Measurements from ENCODE around the gene IRF7. TPM values are rescaled to one million over a fixed set of nuclear protein-coding genes. Genes with fewer than 3 reads are reported as not detected.
A peak's percentile ranks its signal among the peaks of the same experiment; 100 is the strongest.

IRF7 gene
- total RNA-seq, 5 donors from 2014 or later (not counting 1 experiment from before 2014, with no cell fraction given): 58.9 to 128 (median 73.7) TPM

- DNase-seq: no peak
- over 99% methylated on average over 19 of the region's 22 CpGs for WGBS (ENCODE audit: insufficient coverage)
- H3K9me3 ChIP-seq: no peaks in the 10 kb centered on the region
- peaks cover 19 to 27% (median 23%) of the 10 kb centered on the region in 3 donors for H3K4me1 Mint-ChIP-seq
- H3K27ac Mint-ChIP-seq: no peak overlapping the region
- H3K9me3 Mint-ChIP-seq: no peaks in the 10 kb centered on the region
- H3K27me3 ChIP-seq (replicated peaks in 1 of 2; ENCODE audit: control insufficient read depth in 2 of 2, extremely low read depth in 1 of 2, insufficient read depth in 2 of 2, low read length in 1 of 2): no peaks in the 10 kb centered on the region
- ChIA-PET CTCF (no interaction called here), POLR2A (no interaction called here)
- H3K27me3 Mint-ChIP-seq: no peaks in the 10 kb centered on the region
- ATAC-seq (replicated peaks in 1 of 4): no peak
- H3K4me1 ChIP-seq (ENCODE audit: control insufficient read depth in 1 of 2, extremely low read depth in 1 of 2, insufficient read depth in 2 of 2, low read length in 2 of 2): peaks cover 3 to 25% of the 10 kb centered on the region in 2 experiments
- peaks cover 31% of the 10 kb centered on the region for H3K36me3 Mint-ChIP-seq
- no peak overlapping the region for H3K27ac ChIP-seq (ENCODE audit: low read length)
- no peak overlapping the region for H3K4me3 Mint-ChIP-seq
- no peak overlapping the region for H3K4me3 ChIP-seq (ENCODE audit: control insufficient read depth in 1 of 2, extremely low read depth in 1 of 2, low read length in 1 of 2)
- peaks cover 30 to 75% of the 10 kb centered on the region in 2 donors for H3K36me3 ChIP-seq (ENCODE audit: control insufficient read depth in 2 of 2, extremely low read depth in 1 of 2, insufficient read depth in 1 of 2, low read length in 1 of 2)
These were observed 23.2 kb downstream of the IRF7 start for GRCh38 chr11:592501-592900.

GRCh38 chr11:590997-591396 lies 24.8 kb downstream of the IRF7 start:
- H3K27ac Mint-ChIP-seq: peak overlapping the region in 1 of 2 donors; percentile 28
- WGBS (ENCODE audit: insufficient coverage): 82% methylated on average over 9 of the region's 11 CpGs
- H3K36me3 Mint-ChIP-seq: peaks cover 32% of the 10 kb centered on the region

GRCh38 chr11:589798-590197 lies 26.0 kb downstream of the IRF7 start:
- no peaks in the 10 kb centered on the region for H3K9me3 Mint-ChIP-seq
- no peak overlapping the region for H3K4me3 Mint-ChIP-seq
- no peaks in the 10 kb centered on the region for H3K27me3 Mint-ChIP-seq
- H3K27ac ChIP-seq (ENCODE audit: low read length): no peak overlapping the region
- WGBS (ENCODE audit: insufficient coverage): 94% methylated on average over 26 of the region's 26 CpGs
- ChIA-PET POLR2A (no interaction called here), CTCF (interaction anchor here in 1 of 2 donors (2.3 kb wide), 1 partner anchor 35 kb away, joined by 9 read pairs; no protein-coding TSS in a partner anchor)
- peaks cover 5 to 32% of the 10 kb centered on the region in 2 experiments for H3K4me1 ChIP-seq (ENCODE audit: control insufficient read depth in 1 of 2, extremely low read depth in 1 of 2, insufficient read depth in 2 of 2, low read length in 2 of 2)
- peaks cover 22 to 73% of the 10 kb centered on the region in 2 donors for H3K36me3 ChIP-seq (ENCODE audit: control insufficient read depth in 2 of 2, extremely low read depth in 1 of 2, insufficient read depth in 1 of 2, low read length in 1 of 2)
- ATAC-seq (replicated peaks in 1 of 4) (no peak), DNase-seq (no peak)
- peak overlapping the region in 1 of 2 donors; percentile 55 for H3K27ac Mint-ChIP-seq
- no peak overlapping the region for H3K4me3 ChIP-seq (ENCODE audit: control insufficient read depth in 1 of 2, extremely low read depth in 1 of 2, low read length in 1 of 2)
- no peaks in the 10 kb centered on the region for H3K27me3 ChIP-seq (replicated peaks in 1 of 2; ENCODE audit: control insufficient read depth in 2 of 2, extremely low read depth in 1 of 2, insufficient read depth in 2 of 2, low read length in 1 of 2)
- H3K36me3 Mint-ChIP-seq: peaks cover 32% of the 10 kb centered on the region
- no peaks in the 10 kb centered on the region for H3K9me3 ChIP-seq
- peaks cover 28 to 34% (median 30%) of the 10 kb centered on the region in 3 donors for H3K4me1 Mint-ChIP-seq

More at GRCh38 chr11:590997-591396, 24.8 kb downstream of the IRF7 start:
- no peaks in the 10 kb centered on the region for H3K27me3 ChIP-seq (replicated peaks in 1 of 2; ENCODE audit: control insufficient read depth in 2 of 2, extremely low read depth in 1 of 2, insufficient read depth in 2 of 2, low read length in 1 of 2)
- no peak overlapping the region for H3K27ac ChIP-seq (ENCODE audit: low read length)
- H3K4me3 ChIP-seq (ENCODE audit: control insufficient read depth in 1 of 2, extremely low read depth in 1 of 2, low read length in 1 of 2): no peak overlapping the region
- ATAC-seq (replicated peaks in 1 of 4) (no peak), DNase-seq (no peak)
- Mint-ChIP-seq H3K9me3 (no peaks in the 10 kb centered on the region), H3K4me1 (peaks cover 31 to 34% (median 33%) of the 10 kb centered on the region in 3 donors), H3K4me3 (no peak overlapping the region), H3K27me3 (no peaks in the 10 kb centered on the region)
- ChIA-PET POLR2A (no interaction called here), CTCF (interaction anchor here in 1 of 2 donors (0.7 kb wide), 1 partner anchor 13 kb away, joined by 3 read pairs; no protein-coding TSS in a partner anchor)
- H3K4me1 ChIP-seq (ENCODE audit: control insufficient read depth in 1 of 2, extremely low read depth in 1 of 2, insufficient read depth in 2 of 2, low read length in 2 of 2): peaks cover 5 to 32% of the 10 kb centered on the region in 2 experiments
- no peaks in the 10 kb centered on the region for H3K9me3 ChIP-seq
- peaks cover 26 to 78% of the 10 kb centered on the region in 2 donors for H3K36me3 ChIP-seq (ENCODE audit: control insufficient read depth in 2 of 2, extremely low read depth in 1 of 2, insufficient read depth in 1 of 2, low read length in 1 of 2)

GRCh38 chr11:587978-588380 lies 27.8 kb downstream of the IRF7 start:
- POLR2A ChIA-PET: interaction anchor here (0.6 kb wide), 2 partner anchors 28 to 173 kb away, joined by 3 to 4 read pairs; partner anchors contain the start of gene IRF7 (in 1 of the 2)
- Mint-ChIP-seq H3K36me3 (peaks cover 31% of the 10 kb centered on the region), H3K4me3 (peak overlapping the region; percentile 69 to 80 (median 77)), H3K4me1 (peaks cover 28 to 34% (median 33%) of the 10 kb centered on the region in 3 donors), H3K27ac (peak overlapping the region; percentile 99), H3K9me3 (no peaks in the 10 kb centered on the region), H3K27me3 (no peaks in the 10 kb centered on the region)
- DNase-seq (peak; percentile 43 to 89 (median 67)), ATAC-seq (replicated peaks in 1 of 4) (peak; percentile 92 to 98 (median 94))
- no peak overlapping the region for H3K4me3 ChIP-seq (ENCODE audit: control insufficient read depth in 1 of 2, extremely low read depth in 1 of 2, low read length in 1 of 2)
- CTCF ChIA-PET: interaction anchor here (0.7 to 2.3 kb wide), 2 partner anchors 33 to 41 kb away, joined by 3 to 9 read pairs; no protein-coding TSS in a partner anchor
- peaks cover 5 to 32% of the 10 kb centered on the region in 2 experiments for H3K4me1 ChIP-seq (ENCODE audit: control insufficient read depth in 1 of 2, extremely low read depth in 1 of 2, insufficient read depth in 2 of 2, low read length in 2 of 2)
- H3K27me3 ChIP-seq (replicated peaks in 1 of 2; ENCODE audit: control insufficient read depth in 2 of 2, extremely low read depth in 1 of 2, insufficient read depth in 2 of 2, low read length in 1 of 2): no peaks in the 10 kb centered on the region
- no peaks in the 10 kb centered on the region for H3K9me3 ChIP-seq
- peak overlapping the region; percentile 68 for H3K27ac ChIP-seq (ENCODE audit: low read length)
- WGBS (ENCODE audit: insufficient coverage): 0% methylated on average over 4 of the region's 6 CpGs
- peaks cover 14 to 70% of the 10 kb centered on the region in 2 donors for H3K36me3 ChIP-seq (ENCODE audit: control insufficient read depth in 2 of 2, extremely low read depth in 1 of 2, insufficient read depth in 1 of 2, low read length in 1 of 2)

GRCh38 chr11:587546-587945 lies 28.2 kb downstream of the IRF7 start:
- ChIA-PET CTCF (interaction anchor here in 1 of 2 donors (2.3 kb wide), 1 partner anchor 33 kb away, joined by 9 read pairs; no protein-coding TSS in a partner anchor), POLR2A (interaction anchor here in 1 of 2 donors (0.6 kb wide), 1 partner anchor 28 kb away, joined by 4 read pairs; the partner anchor contains the start of gene IRF7)
- peaks cover 5 to 32% of the 10 kb centered on the region in 2 experiments for H3K4me1 ChIP-seq (ENCODE audit: control insufficient read depth in 1 of 2, extremely low read depth in 1 of 2, insufficient read depth in 2 of 2, low read length in 2 of 2)
- DNase-seq (no peak), ATAC-seq (replicated peaks in 1 of 4) (peak in 1 of 4 experiments; percentile 4)
- H3K36me3 Mint-ChIP-seq: peaks cover 29% of the 10 kb centered on the region
- H3K4me3 ChIP-seq (ENCODE audit: control insufficient read depth in 1 of 2, extremely low read depth in 1 of 2, low read length in 1 of 2): no peak overlapping the region
- H3K27ac ChIP-seq (ENCODE audit: low read length): peak overlapping the region; percentile 68
- no peaks in the 10 kb centered on the region for H3K9me3 Mint-ChIP-seq
- no peaks in the 10 kb centered on the region for H3K27me3 ChIP-seq (replicated peaks in 1 of 2; ENCODE audit: control insufficient read depth in 2 of 2, extremely low read depth in 1 of 2, insufficient read depth in 2 of 2, low read length in 1 of 2)
- H3K36me3 ChIP-seq (ENCODE audit: control insufficient read depth in 2 of 2, extremely low read depth in 1 of 2, insufficient read depth in 1 of 2, low read length in 1 of 2): peaks cover 14 to 66% of the 10 kb centered on the region in 2 donors
- peak overlapping the region; percentile 69 to 80 (median 77) for H3K4me3 Mint-ChIP-seq
- H3K4me1 Mint-ChIP-seq: peaks cover 28 to 34% (median 33%) of the 10 kb centered on the region in 3 donors
- no peaks in the 10 kb centered on the region for H3K27me3 Mint-ChIP-seq
- peak overlapping the region; percentile 99 for H3K27ac Mint-ChIP-seq
- WGBS (ENCODE audit: insufficient coverage): 83% methylated on average over 4 of the region's 8 CpGs
- H3K9me3 ChIP-seq: no peaks in the 10 kb centered on the region

GRCh38 chr11:586376-587316 lies 29.1 kb downstream of the IRF7 start:
- Histone ChIP-seq H3K36me3 (ENCODE audit: control insufficient read depth in 2 of 2, extremely low read depth in 1 of 2, insufficient read depth in 1 of 2, low read length in 1 of 2) (peaks cover 13 to 66% of the 10 kb centered on the region in 2 donors), H3K4me1 (ENCODE audit: control insufficient read depth in 1 of 2, extremely low read depth in 1 of 2, insufficient read depth in 2 of 2, low read length in 2 of 2) (peaks cover 5 to 35% of the 10 kb centered on the region in 2 experiments), H3K27ac (ENCODE audit: low read length) (peak overlapping the region; percentile 68), H3K4me3 (ENCODE audit: control insufficient read depth in 1 of 2, extremely low read depth in 1 of 2, low read length in 1 of 2) (no peak overlapping the region), H3K27me3 (replicated peaks in 1 of 2; ENCODE audit: control insufficient read depth in 2 of 2, extremely low read depth in 1 of 2, insufficient read depth in 2 of 2, low read length in 1 of 2) (no peaks in the 10 kb centered on the region), H3K9me3 (no peaks in the 10 kb centered on the region)
- no peaks in the 10 kb centered on the region for H3K27me3 Mint-ChIP-seq
- no peak for ATAC-seq (replicated peaks in 1 of 4)
- H3K36me3 Mint-ChIP-seq: peaks cover 26% of the 10 kb centered on the region
- CTCF ChIA-PET: no interaction called here
- no peaks in the 10 kb centered on the region for H3K9me3 Mint-ChIP-seq
- DNase-seq: no peak
- 93% methylated on average over 26 of the region's 32 CpGs for WGBS (ENCODE audit: insufficient coverage)
- no peak overlapping the region for H3K4me3 Mint-ChIP-seq
- peaks cover 32 to 39% (median 36%) of the 10 kb centered on the region in 3 donors for H3K4me1 Mint-ChIP-seq
- peak overlapping the region; percentile 99 for H3K27ac Mint-ChIP-seq
- POLR2A ChIA-PET: no interaction called here
